NT2/D1 (cell line): Measurements from ENCODE around the gene TMEM184A.

Experiments
- SUZ12 ChIP-seq: IDR thresholded peaks from 2 replicates; pipeline ENCODE4 v1.6.1; 2011; ENCODE audit not compliant: insufficient read length, insufficient read depth; ENCODE audit errors: extremely low read depth
- YY1 ChIP-seq: IDR thresholded peaks from 2 replicates; pipeline ENCODE4 v1.6.1; 2011; ENCODE audit not compliant: insufficient read length, insufficient read depth
- ZNF274 ChIP-seq: IDR thresholded peaks from 2 replicates; pipeline ENCODE4 v1.6.1; 2011; ENCODE audit warnings: mild to moderate bottlenecking, low read depth, low read length

- TF ChIP-seq SUZ12 (no peak), ZNF274 (no peak), YY1 (no peak)
These were observed 14.4 kb downstream of the TMEM184A start for GRCh38 chr7:1541431-1542162.
